Amniotic stem cell (primary cell): ENCODE measurements around the gene GRM5.

Experiments used
- DNase-seq: peaks from one replicate; lab custom pipeline; 2025; lab: John Stamatoyannopoulos, UW

GRM5 gene

DNA sequence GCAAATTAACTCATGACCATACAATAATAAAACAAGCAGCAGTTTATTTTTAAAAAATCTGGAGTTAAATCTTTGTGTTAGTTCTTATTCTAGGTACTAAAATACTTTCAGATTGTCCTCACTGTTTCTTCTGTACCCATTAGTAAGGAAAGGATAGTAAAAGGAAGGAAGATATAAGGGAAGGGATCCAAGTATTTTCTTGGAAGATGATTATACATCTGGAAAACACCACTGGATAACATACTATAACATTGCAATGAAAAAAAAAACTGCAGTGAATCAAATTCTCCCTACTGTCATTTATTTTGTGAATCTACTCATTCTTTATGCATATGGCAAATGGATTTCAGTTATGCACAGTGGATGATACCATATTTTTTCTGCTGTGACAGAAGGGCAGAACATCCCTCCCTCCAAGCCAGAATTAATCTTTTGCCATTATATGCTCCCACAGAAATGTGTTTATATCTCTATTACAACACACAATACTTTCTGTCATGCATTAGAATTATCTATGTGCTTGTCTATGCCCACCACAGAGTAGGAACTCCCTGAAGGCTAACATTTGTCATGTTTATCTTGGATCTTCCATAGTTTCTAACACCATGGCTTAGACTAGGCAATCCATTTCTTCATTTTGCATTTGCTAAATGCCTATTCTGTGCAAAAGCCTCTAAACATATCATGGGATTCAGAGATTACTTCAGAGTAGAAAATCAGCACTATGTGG lies 446.0 kb downstream of the GRM5 start:
- DNase-seq, result no peak

DNA sequence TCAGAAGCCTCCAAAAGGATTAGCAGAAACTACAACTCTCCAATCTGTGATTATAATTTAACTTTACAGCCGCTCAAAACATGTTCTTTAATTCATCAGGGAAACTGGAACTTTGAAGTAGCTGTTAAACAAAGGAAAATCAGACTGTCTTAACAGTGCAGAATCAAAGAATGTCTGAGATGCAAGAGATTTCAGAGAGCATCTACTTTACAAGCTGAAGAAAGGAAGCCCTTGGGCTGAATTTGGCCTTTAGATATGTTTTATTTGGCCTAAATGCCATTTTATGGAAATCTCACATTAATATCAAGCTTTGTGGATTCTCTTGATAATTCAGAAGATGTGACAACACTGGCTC lies 446.7 kb downstream of the GRM5 start:
- no peak for DNase-seq

DNA sequence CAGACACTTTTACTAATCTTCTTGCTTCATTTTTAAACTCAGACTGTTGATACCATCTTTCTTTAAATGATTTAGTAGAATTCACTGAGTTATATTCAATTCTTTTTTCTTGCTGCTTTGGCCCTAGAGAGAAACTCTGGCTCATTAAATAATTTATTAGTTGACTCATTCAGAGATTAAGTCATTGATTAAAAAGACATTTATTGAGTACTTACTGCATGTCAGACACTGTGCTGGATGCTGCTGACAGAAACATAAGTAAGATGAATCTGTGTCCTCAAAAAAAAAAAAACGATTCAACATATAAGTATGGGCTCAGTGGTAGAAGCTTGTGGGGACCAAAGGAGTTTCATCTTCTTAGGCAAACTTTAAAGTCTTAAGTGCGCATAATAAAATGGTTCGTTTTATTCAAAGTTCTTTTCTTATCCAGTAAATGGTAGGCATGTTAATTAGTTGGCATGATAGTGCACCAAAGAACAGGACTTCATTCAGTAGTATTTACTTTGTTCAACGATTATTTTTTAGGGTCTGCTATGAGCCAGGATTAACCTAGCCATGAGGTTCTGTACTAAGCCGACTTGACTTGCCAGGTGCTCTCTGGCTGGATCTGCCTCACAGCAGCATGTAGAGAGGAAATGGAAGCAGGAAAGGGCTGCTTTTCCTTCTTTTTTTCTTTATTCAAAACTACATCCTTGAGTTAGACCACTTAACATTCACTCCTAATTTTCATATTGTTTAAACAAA lies 447.3 kb downstream of the GRM5 start:
- no peak for DNase-seq

DNA sequence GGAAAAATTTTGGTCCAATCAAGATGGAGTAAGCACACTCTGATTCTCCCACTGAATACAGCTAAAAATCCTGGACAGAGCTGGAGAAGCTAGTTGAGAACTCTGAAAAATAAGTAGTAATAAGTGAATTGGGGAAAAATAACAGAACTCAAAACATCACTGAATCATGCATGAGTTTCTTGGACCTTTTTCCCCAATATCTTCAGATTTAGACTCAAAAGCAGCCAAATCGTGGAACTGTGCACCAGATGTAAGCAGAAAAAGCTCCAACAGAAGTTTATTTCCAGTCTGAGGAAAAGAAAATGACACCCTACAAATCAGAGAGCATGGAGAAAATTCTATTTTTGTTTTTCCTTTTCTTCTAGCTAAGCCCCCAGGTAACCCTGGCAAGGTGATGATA lies 448.6 kb downstream of the GRM5 start:
- DNase-seq, result no peak

DNA sequence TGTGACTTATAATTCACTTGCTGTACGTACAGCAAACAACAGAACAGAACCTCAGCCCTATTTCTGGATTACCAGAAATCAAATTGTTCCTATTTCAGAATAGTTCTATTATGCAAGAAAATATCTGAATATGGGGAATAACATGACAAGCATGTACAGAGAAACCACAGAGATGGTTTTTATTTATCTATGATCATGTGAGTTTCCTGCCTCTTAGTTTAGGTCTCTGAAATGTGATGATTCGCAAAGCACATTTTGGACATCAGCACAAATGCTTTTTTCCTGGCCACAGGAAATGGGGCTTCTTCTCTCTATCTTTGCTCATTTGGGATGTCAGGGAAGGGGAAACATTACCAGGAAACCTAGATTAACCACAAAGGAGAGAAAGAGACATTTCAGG lies 461.5 kb downstream of the GRM5 start:
- no peak for DNase-seq

DNA sequence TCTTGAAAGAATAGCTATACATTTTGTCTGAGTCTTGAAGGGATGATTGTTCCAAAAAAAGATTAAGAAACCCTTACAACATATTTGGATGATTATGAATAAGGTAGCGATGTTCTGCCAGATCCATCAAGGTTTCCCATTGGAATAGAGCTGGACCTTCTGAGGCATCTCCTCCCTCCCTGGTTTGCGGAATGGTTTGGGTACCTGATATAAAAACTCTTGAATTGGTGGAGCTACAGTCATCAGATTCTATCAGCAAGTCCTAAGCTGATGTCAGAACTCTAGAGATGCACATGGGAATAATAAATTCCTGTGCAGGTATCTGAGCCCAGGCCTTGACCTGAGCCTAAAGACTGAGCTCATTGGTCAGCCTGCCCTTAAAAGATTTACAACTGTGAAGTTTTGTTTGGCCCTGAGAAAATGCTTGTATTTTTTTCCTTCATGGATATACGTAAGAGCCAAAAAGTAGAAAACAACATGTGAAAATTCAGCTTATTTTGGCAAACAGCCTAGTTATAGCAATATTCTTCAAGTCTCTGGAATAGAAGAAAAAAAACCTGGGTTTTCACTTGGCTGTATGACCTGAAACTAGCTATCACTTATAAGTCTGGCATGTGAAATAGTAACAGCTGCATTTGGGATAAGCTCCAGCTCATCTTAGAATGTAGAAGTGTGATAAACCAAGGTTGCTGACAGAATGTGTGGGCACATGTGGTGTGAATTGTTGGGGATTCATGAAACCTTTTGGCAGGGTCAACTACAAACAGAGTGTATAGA lies 462.5 kb downstream of the GRM5 start:
- no peak for DNase-seq

DNA sequence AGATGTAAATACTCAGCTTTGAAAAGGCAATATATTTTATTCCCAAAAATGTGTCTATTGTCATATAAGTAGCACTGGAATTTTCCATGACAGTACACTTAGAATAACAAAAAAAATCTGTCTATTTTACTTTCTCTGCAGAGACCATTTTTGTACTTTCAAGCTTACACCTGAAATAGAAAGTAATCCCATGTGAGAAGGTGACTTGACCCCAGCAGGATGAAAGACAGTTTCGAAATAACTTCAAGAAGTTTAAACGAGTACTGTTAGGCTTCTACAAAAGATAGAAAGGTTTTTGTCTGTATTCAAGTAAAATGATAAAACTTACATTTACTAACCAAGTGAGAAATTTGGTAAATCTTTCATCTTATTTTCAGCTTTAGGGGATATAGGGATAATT lies 468.4 kb downstream of the GRM5 start:
- DNase-seq, result no peak

DNA sequence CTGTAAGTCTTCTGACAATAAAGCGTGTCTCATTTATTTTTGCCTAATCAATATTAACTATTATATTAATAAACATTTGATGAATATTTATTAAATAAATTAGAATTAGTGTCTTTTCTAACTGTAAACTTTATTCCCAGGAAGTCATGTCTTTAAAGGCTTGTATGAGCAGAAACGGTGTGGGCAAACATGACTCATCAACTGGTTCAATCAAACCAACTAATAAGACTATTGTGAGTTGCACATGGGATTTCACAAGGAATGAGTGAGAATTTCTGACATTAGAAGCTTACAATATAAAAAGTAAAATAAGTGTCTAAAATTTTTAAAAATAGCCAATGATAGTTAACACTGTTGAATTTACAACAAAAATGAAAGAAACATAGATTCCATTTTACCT lies 469.0 kb downstream of the GRM5 start:
- DNase-seq, result no peak

DNA sequence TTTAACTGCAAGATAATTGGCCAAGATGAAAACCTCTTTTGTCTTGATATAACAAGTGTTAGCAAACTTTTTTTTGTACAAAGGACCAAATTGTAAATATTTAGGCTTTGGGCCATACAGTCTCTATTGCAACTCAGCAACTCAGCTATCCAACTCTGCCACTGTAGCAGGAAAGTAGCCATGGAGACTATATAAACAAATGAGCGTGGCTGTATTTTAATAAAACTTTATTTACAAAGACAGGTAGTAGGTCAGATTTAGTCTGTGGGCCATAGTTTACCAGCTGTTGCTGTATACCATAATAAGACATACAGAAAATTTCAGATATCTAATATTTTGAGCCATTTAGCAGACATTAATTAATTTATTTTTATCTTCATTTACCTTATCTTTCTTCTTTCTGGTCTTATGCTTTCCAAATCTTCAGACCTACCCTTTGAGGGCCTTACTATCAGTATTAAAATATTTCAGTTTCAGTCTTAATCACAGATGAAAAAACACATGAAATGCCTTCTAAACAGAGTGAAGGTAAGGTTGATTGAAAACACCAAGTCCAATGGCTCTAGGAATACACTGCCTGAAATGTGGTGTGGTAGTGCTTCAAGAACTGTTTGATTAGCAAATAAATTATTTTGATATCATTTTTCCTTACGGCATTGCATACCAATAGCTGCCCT lies 471.4 kb downstream of the GRM5 start:
- no peak for DNase-seq

DNA sequence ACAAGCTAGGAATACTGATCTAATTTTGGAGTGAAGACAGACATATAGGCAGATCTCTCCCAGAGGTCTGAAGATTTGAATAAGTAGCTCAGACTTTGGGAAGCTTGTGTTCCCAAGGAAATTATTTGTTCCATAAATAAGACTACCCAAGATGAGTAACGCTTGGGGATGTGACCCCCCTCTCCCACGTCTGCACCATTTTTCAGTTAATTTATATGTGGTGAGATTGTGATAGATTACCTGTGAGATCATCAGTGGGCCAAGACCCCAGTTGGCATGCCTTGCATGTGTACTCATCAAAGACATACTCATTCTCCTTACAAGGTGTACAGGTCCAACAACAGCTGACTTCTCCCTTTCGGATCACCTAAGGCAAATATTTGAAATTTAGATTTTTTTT lies 475.4 kb downstream of the GRM5 start:
- DNase-seq, result no peak

DNA sequence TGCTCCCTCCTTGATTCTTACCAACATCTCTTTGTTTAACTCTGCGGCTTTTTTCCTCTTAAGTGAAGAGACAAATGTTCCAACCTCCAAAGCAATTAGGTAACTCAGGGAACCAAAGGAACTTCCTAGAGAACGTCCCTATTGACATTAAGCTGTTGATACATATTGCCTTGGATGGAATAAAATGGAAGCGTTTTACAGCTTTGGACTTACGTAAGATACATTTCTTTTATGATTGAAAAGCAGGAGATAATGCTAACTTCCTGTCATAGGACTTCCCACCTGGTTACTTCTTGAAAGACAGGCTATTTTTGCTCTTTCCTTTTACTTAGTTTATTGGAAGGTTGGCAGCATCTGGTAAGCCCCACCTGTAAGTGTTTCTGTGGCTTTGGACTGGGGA lies 482.5 kb downstream of the GRM5 start:
- no peak for DNase-seq

DNA sequence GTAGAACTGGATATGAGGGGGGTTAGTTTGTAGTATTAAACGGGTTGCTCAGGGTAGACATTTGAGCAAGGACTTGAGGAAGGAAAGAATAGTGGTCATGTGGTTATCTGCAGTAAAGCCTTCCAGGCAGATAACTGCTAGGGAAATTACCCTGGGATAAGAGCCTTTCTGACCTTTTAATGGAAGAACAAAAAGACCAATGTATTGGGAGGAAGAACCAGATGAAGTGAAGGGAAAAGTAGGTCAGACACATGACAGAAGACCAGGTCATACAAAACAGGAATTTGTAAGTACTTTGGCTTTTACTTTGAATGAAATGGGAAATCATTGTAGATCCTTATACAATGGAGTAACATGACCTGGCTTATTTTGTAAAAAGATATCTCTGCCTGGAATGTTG lies 486.3 kb downstream of the GRM5 start:
- no peak for DNase-seq

DNA sequence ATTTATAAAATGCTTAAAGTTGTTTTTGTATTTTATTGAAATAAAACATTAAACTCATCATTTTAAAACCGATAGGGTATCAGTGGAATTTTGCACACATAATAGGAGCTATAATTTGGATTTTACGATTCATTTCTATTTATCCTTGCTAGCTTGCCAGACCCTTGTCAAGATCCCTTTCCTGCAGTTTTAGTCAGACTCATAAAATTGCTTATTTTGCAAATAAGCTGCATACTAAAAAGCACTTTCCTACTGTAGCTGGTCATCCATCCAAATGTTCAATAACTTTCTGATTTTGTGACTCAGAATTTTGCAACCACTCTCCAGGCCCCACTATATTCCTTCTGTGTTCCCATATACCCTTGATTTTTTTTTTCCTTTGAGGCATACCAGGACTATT lies 489.0 kb downstream of the GRM5 start:
- no peak for DNase-seq

DNA sequence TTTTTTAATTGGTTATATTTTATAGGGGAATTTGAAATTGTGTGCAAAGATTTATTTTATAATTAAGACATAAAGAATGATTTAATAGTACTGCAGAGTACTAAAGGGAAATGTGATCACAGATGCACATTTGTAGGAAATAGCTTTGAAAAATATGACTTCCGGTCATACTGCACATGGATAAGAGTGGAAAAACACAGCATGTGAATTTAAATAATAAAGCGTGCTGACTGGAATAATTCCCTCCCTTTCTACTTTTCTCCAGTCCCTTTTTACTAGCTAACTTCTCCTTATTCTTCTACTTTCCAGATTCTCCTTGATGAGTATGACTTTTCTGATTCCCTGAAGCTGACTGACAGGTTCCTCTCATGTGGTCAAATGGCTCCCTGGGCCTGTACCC lies 489.9 kb downstream of the GRM5 start:
- DNase-seq, result no peak

DNA sequence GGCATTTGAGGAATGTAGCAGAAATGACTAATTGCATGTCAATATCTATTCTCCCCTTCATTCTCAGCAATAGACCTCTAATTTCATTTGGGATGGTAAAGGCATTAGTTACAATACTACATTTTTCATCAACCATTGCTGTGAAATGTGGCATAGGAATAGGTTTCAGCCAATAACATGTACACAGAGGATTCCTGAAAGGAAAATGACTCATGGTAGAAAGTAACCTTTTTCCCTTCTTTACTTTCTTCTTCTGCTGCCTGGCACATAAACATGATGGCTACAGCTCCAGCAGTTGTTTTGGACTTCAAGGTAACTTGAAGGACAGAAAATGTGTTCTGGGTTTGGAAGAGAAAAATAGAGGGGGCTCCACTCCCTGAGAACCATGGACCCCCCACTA lies 496.4 kb downstream of the GRM5 start:
- DNase-seq, result no peak

DNA sequence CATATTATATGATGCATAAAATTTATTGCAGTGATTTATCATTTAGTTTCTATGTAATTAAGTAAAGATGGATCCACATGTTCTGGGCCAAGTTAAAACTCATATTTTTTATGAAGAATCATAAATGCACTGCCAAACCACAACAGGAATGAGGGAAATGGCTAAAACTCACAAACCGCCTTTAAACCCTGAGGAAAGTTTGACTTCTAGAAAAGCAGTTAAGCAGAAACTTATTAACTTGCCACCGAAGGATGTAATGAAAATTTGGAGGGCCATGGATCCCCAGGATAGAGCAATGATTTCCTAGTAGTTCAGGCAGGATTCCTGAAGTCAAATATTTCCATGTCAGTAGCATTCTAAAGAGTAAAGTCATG lies 510.0 kb downstream of the GRM5 start:
- DNase-seq, result no peak

DNA sequence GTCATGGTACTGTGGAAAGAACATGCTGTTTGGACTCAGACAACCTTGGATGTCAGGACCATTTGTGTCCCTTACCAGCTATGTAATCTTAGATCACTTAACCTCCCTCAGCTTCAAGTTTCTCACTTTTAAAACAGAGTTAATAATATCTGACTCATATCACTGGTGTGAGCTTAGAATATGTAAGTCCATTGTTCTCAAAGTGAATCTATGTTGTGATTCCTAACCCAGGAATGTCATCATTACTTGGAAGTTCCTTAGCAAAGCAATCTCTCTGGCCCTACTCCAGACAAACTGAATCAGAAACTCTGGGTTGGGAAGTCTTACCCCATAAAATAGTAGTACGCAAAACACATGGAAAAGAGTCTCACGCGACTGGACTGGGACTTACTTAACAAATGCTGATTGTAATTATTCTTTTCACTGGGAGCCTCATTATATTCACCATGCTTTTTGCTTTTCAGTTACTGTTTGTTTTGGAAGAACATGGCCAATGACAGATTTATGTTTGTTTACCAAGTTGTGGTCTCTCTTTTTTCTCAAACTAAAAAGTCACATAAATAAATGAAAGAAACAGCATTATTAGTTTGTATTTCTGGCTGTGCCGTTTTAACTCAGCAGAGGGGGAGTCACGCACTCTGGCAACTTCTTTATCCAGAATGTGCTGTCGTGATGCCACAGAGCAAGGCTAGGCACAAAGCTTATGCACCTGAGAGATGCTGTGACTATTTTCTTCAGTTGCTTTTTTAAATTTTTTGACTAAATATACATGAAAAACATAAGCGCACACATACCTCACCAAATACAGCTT lies 510.6 kb downstream of the GRM5 start:
- DNase-seq, result peak; percentile 89

DNA sequence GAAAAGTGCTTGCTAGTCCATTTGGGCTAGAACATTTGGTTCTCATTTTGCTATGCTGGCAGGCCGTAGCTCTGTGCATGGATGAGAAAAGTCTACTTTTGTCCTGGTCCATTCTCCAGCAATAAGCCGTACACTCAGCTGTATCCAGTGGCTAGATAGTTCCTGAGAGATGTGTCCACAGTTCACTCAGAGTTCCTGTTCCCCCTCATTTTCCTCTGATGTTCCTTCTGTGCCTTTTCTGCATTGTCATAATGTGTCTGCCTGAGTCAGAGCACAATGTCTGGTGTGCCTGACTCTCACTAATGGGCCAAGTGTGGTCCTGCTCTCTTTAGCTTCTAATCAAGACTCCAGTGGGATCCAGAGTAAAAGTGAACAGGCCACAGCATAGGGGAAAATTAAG lies 512.6 kb downstream of the GRM5 start:
- no peak for DNase-seq

DNA sequence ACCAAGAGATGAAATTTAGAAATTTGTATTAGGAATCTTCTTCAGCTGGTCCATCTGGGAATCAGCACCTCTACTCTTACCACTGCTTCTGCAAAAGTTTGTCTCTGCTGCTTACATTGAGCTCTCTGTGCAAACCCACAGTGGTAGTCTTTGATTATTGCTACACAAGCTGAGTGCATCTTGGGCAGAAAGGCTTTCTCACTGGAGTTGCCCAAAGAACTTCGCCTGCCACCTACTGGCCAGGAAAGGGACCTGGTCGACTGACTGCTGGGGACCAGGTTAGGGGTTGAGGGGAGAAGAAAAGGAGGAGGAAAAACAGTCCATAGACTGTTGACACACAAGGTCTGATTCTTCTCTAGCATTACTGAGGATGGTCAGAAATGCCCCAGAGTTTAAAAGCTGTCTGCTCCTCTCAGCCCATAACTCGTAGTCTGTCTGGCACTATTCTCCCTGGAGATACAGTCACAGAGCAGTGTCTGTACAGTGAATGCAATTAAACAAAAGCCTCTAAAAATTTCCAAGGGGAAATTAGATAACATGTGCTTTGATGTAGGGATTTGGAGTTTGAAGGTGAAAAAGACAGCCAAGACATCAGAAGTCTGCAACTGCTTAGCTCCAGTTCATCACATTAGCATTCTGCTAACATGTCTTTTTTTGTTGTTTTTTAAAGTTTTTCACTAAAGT lies 513.3 kb downstream of the GRM5 start:
- no peak for DNase-seq

DNA sequence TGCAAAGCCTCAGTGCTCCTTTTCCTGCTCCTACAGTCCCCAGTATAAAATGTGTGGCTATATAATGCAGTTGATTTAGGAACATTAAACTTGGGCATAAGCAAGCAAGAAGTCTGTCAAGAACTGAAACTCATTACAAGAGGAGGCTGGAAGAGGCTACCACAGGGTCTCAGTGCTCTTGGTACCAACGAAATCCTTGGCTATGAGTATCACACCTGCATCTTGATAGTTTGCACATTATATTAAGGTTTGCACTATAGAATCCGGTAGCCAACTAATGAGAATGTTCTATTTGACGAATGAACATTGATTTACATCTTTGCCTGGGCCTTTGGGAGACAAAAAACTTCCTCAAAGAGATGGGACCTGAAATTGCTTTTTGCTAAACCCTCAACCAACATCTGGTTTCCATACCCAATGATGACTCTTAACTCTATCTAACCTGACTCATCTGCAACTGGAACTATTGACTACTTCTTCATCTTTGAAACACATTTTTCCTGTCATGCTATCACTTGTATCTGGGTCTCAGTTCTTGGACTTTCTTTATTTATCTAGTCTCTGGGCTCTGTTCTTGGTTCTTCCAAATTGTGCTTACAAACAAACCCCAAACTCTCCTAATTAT lies 521.0 kb downstream of the GRM5 start:
- no peak for DNase-seq
